IPS-18c (cell line): Measurements from ENCODE around the gene KCNJ4.
"Not testable (repeated sequence)": the region's sequence is repeated elsewhere in the genome, so short reads cannot be mapped to it uniquely, and the experiment has no call there.

Source experiments
- H3K4me3 ChIP-seq: 2 replicates; pipeline ENCODE4 v1.7.0; 2013; ENCODE audit warnings: low read depth, mild to moderate bottlenecking, low read length, moderate library complexity; ENCODE audit not compliant: insufficient read depth
- H3K9me3 ChIP-seq: one replicate; pipeline ENCODE4 v1.6.1; 2013; ENCODE audit warnings: mild to moderate bottlenecking, low read length, moderate library complexity; ENCODE audit not compliant: control insufficient read depth, insufficient read depth

The KCNJ4 gene

DNA sequence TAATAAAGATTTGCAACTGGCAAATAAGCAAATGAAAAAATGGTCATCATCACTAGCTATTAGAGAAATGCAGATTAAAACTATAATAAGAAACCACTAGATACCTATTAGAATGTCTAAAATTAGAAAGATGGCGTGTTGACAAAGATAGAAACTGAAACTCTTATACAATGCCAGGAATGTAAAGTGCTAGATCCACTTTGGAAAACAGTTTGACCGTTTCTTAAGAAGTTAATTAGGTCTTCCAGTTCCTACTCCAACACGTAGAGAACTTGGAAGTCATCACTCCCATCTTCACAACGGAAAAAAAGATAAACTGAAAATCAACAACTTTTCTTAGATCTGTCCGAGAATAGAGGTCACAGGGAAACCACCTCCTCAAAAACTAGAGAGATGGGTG is 68.1 kb downstream of the KCNJ4 start:
- not testable (repeated sequence) for H3K4me3 ChIP-seq, H3K9me3 ChIP-seq

DNA sequence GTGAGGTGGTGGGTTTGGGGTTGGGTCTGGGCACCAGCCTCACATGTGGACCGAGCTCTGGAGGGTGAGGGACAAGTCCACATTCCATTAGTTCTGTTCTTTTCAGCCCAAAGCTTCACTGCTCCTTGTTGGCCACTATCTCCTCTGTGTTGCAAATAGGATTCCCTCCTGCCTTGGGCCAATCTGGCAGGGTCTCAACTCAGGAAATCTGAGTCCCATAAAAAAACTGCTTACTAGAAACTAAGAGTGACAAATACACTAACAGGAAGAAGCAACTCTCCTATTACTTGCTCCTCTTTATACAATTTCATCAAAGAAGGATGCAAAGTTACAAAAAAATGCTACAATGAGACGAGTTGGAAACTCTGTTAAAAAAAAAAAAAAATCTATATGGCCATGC is 71.6 kb downstream of the KCNJ4 start:
- H3K4me3 ChIP-seq, result no peak overlapping the region
- H3K9me3 ChIP-seq, result no peaks in the 10 kb centered on the region

DNA sequence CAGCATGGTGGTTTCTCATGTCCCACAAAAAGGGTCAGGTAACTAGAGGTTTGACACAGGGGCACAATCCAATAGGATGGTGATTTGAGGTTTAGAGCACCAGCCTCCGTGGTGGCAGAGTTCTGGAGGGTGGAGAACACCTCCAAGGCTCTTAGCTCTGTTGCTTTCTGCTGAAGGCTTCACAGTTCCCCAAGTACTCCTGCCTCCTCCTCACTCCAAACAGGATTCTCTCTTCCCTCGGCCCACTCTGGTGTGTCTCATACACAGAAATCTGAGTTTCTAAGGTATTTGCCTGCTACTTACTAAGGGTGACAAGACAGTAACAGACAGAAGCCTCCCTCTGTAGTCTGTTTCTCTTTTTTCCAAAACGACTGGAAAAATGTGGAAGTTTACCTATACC is 73.6 kb downstream of the KCNJ4 start:
- H3K9me3 ChIP-seq, H3K4me3 ChIP-seq: not testable (repeated sequence)
